ENCODE results near the gene NSMF. TPM values are rescaled to one million over a fixed set of nuclear protein-coding genes. Genes with fewer than 3 reads are reported as not detected.

The NSMF gene
- total and polyA plus RNA-seq, 2 of the 8 experiments (the other 6 are each of a cell fraction or from before 2014, with no cell fraction given), result 56.7 to 65.1 TPM

GRCh38 chr9:137475666-137476065 is 16.5 kb upstream of the NSMF start:
- Histone ChIP-seq H4K20me1 (replicated peaks in 1 of 2; ENCODE audit: control insufficient read depth in 1 of 2, insufficient read depth in 2 of 2, low read length in 2 of 2) (no peaks in the 10 kb centered on the region), H3K14ac (ENCODE audit: insufficient read length) (no peak overlapping the region), H3K27ac (ENCODE audit: low read depth, low read length) (no peak overlapping the region), H3K4me2 (ENCODE audit: insufficient read depth in 1 of 2, low read depth in 2 of 2, low read length in 2 of 2) (no peak overlapping the region), H3K4ac (replicated peaks; ENCODE audit: insufficient read length, low read depth, low read length) (no peak overlapping the region), H3K9me3 (ENCODE audit: insufficient read depth in 2 of 2, low read depth in 1 of 2, low read length in 1 of 2) (peaks cover 4 to 11% of the 10 kb centered on the region in 2 experiments; a peak in 3 of 4 replicates), H3K9ac (replicated peaks in 1 of 4; ENCODE audit: extremely low read depth in 1 of 4, low read depth in 3 of 4, low read length in 3 of 4) (no peak overlapping the region), H3K18ac (ENCODE audit: extremely low read depth, low read length) (no peak overlapping the region), H2BK20ac (ENCODE audit: low read length) (no peak overlapping the region), H3K36me3 (ENCODE audit: control insufficient read depth in 2 of 4, insufficient read depth in 4 of 4, low read length in 3 of 4) (no peaks in the 10 kb centered on the region), H4K5ac (ENCODE audit: insufficient read length, low read depth, low read length) (no peak overlapping the region), H2AK5ac (ENCODE audit: low read depth, low read length) (no peak overlapping the region), H3K56ac (replicated peaks; ENCODE audit: insufficient read length, low read depth, low read length) (no peak overlapping the region), H4K8ac (ENCODE audit: extremely low read depth, insufficient read depth, low read length) (no peak overlapping the region), H3K4me1 (replicated peaks in 1 of 4; ENCODE audit: control insufficient read depth in 3 of 4, insufficient read depth in 4 of 4, low read length in 3 of 4) (no peaks in the 10 kb centered on the region; a peak in 2 of 7 replicates), H2BK5ac (ENCODE audit: low read depth, low read length) (no peak overlapping the region), H3K79me2 (ENCODE audit: control insufficient read depth in 1 of 2, insufficient read depth in 2 of 2, low read length in 2 of 2) (no peaks in the 10 kb centered on the region), H4K91ac (replicated peaks; ENCODE audit: insufficient read length, low read length) (no peak overlapping the region), H2BK12ac (ENCODE audit: low read depth, low read length) (no peak overlapping the region), H3K4me3 (ENCODE audit: extremely low read depth in 1 of 4, insufficient read depth in 2 of 4, low read depth in 3 of 4, low read length in 4 of 4) (no peak overlapping the region), H2BK120ac (replicated peaks; ENCODE audit: low read depth, low read length) (no peak overlapping the region), H2AFZ (ENCODE audit: low read length) (no peak overlapping the region), H3K79me1 (ENCODE audit: low read depth, low read length) (no peaks in the 10 kb centered on the region), H3K23me2 (ENCODE audit: low read depth, low read length) (no peaks in the 10 kb centered on the region), H3K23ac (ENCODE audit: insufficient read length) (no peak overlapping the region), H2BK15ac (ENCODE audit: low read length) (no peak overlapping the region), H3K27me3 (replicated peaks in 1 of 4; ENCODE audit: control insufficient read depth in 3 of 4, extremely low read depth in 1 of 4, insufficient read depth in 3 of 4, low read length in 3 of 4) (no peaks in the 10 kb centered on the region; a peak in 1 of 7 replicates)
- WGBS, 2 experiments (ENCODE audit: extremely low coverage in 1 of 2, insufficient coverage in 1 of 2, insufficient read length in 1 of 2, insufficient replicate concordance in 2 of 2, low coverage in 1 of 2, low lambda C conversion rate in 2 of 2, missing lambda C conversion rate in 1 of 2), result 79% methylated on average over 3 of the region's 3 CpGs; no CpG with 5 or more reads in 1 of the 2 experiments
- DNase-seq (ENCODE audit: low read depth in 1 of 2, low spot score in 2 of 2), result no peak
- FAIRE-seq, result no peak
- ChIA-PET POLR2A (ENCODE audit: partially characterized antibody) (no interaction called here), CTCF (ENCODE audit: partially characterized antibody) (interaction anchor here (1.2 kb wide), 1 partner anchor 13 kb away, joined by 3 read pairs; no protein-coding TSS in a partner anchor)
- TF ChIP-seq BRCA1 (IDR thresholded peaks at IDR 0.05; ENCODE audit: low read depth, low read length) (no peak), BACH1 (IDR thresholded peaks at IDR 0.05; ENCODE audit: low read length) (no peak)

All from H1 (cell line).